CMK (cell line): ENCODE measurements around the gene DAPL1.

ENCODE experiments used
- DNase-seq: peaks from one replicate; pipeline ENCODE4 v3.0.0-alpha.2; 2010; ENCODE audit warnings: low read depth

DAPL1 gene, protein sequence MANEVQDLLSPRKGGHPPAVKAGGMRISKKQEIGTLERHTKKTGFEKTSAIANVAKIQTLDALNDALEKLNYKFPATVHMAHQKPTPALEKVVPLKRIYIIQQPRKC

DNA sequence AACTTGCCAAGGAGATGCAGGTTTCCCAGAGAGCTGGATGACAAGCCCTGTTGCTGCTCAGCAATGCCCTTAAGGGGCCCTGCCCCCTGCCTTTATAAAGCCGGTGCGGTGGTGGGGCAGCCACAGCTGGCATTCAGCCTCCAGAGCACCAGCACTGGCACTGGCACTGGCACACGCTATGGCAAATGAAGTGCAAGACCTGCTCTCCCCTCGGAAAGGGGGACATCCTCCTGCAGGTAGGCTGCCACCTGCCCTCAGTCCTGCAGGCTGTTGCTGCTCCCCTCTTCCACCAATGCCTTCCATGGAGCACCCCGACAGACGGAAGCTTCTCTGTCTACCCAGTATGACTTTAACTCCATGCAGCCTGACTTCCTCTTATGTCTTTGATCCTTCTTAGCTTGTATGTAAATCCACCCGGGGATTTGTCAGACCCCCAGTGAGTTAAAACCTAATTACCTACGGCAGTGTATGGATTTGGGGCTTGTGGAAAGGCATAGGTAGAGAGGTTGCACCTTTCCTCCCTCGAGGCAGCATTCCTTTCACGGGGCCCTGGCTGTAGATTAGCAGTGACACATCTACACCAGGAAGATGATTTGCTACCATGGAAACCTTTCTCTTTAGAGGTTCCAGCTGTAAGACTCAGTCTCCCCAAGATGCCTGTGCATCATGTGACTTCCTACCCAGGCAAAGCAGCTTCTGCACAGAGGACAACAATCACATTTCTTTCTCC is at the start of gene DAPL1:
Gene DAPL1 (plus strand): TSS at position 123 of the 730 bp plus-strand sequence. CDS start 56 bp downstream, at position 179.
- no peak for DNase-seq

DNA sequence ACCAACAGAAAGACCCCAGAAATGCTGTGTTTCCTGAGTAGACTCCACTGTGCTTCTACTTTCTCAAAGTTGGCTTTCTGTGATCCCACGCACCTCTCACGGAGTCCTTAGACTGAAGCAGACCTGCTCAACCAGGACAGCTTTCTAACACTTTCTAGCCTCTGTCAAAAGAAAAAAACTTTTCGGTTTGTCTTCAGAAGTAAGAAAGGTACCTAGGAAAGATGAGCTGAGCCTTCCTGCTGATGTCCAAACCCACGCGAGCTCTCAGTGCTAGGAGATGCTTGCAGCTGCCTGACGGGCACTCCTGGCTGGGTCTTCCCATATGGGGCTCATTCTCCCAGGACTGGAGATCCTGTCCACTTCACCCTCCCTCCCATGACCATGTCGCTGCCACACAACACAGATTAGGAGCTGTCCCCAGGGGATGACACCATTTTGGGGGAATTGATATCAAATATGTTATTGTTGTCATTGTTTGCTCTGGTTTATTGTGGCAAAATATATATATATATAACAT is 49.2 kb upstream of the DAPL1 start:
- DNase-seq: no peak

DNA sequence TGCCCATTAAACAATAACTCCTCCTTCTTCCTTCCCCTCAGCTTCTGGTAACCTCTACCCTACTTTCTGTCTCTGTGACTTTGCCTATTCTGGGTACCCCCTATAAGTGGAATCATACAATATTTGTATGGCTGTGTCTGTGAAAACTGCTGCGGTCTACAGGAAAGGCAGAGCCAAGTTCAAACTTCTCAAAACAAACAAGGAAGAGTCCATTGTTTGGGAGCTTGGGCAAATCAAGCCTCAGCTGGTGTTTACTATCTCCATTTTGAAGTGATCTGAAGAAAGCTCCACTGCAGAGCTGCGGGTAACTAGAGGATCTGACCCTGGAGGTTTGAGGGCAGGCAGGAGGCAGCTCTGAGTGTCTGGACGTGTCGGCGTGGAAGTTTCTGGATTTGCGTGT is 48.6 kb upstream of the DAPL1 start:
- no peak for DNase-seq

DNA sequence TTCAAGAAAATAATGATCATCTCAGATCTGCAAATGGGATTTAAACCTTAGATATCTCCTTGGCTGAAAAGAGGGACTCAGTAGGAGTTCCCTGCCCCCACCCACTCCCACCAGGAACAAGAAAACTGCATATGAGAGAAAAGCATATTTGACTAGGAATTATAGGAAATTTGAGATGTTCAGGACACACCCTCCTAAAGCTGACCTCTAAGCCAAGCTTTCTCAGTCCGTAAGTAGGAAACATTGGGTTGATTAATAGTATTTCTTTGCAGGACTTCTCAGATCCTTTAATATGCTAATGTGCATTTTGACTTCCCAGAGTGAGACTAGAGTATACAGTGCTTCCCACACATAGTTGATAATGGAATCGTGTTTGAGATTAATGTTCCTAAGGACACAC is 47.8 kb upstream of the DAPL1 start:
- no peak for DNase-seq

DNA sequence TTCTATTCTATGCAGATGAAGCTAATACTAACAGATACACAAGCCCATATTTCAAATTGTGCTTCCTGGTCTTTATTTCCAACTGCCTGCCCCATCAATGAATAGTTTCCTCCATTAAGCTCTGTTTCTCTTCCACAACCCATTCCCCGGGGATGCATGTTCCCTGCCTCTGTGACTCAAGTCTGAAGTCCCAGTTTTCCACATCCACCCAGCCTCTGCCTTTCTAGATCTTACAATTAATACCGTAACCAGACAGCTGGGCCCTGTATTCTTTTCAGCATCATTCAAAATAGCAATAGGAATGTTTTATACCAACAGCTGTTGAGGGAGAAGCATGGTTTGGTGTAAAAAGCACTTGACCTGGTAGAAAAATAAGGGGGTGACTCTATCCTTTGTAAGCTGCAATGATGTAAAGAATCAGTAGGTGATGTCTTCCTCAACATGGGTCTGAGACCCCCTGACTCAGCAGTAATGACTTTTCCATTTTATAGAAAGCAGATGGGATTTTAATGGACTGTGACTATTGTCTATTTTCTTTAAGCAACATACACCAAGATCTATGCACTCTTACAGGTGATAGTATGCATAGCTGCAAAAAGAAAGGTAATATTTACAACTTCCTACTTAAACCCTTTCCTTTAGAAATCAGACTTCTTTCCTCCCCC is 46.1 kb upstream of the DAPL1 start:
- DNase-seq: no peak

DNA sequence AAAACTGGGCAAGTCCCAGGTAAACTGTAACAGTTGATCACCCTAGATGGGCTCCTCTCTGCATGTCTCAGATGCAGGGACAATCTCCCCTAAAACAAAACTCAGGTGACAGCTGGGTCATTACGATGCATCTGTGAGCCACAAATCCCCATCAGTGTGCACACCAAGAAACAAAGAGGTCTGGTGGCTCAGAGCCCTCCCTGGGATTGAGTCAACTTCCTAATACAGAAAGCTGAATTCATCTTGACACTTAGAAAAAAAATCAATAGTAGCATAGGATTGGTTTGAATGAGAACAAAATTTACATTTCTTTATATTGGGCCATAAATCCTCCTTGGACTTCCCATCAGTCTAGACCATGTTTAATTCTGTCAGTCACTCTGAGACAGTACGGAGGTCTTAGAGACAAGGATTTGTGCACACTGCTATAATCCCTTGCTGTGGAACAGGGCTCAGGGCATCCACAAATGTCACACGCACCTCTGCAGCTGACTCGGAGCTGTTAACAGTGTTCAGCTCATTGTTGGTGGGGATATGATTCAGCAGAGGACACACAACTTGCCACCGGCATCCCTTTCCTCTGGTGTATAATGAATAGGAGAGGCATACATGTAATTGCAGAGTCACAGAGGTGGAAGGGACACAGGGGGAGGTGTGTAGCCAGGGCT is 44.5 kb upstream of the DAPL1 start:
- DNase-seq: no peak

DNA sequence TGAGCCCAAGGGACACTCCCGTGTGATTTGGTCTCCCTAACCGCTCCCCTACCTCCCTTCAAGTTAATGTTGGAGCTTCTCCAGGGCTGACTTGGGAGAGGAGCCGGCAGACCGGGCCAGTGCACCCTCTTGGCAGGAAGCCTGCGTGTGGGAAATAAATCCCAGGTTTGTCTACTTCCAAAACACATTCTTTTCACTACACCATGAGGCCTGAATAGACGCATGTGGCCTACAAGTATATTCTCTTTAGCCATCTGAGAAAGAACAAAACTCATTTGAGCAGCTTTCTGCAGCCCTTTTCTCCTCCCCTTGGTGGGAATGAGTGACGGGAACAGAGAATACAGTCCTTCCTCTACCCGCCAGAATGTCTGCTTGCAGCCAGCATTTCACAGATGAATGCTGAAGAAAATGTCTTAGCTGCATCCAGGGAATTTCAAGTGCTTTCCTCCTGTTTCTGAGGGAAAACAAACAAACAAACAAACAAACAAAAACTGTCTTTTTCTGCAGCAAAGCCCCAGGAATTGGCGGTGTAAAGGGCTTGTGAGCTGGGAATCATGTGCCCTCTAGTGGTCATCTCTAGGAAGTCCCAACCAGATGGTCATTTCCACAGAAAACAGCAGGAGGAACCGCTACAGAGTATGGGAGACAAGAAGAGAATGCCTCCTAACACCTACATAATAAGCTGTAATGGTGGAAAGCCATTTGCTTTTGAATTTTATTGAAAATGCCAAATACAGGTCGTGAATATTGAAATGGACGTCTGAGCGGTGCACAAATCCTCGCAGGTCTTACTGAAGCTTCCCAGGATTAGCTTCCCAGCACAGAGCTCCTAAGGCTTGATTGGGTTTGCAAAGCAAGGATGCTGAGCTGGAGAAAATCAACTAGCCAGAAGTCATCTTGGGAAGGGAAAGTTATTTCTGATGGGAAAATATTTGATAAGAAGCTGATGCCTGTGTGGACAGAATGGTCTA is 41.2 kb upstream of the DAPL1 start:
- peak; percentile 34 for DNase-seq

DNA sequence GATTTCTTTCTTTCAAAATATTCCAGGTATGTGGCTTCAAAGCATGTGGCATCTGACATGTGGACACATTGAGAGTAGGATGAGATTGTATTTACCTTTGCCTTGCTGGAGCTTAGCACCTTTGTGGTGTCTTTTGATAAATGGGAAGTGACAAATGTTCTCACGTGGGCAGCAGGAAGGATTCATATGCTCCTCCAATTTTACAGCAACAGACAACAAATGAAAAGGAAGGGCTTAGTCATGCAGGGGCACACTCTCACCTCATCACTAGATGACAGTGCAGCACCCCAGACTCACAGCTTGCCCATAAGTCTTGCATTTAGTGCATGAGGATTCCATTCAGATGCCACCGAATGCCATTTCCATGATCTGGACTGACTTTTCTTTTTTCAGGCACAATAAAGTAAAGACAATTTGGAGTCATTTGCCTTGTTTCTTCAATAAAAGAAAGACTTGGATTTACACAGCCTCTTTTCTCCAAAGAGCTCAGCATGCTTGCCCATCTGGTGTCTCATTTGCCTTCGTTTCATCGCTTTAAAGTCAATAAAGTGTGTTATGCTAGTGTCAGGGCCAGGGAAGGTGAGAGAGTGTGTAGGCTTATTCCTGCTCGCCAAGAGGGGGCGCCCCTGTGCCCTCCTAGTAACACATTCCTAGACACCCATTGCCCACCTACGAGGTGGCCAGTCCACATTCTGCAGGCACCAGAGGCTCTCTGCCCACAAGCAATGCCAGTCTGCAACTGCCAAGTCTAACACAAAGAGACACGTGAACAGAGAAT is 39.6 kb upstream of the DAPL1 start:
- no peak for DNase-seq

DNA sequence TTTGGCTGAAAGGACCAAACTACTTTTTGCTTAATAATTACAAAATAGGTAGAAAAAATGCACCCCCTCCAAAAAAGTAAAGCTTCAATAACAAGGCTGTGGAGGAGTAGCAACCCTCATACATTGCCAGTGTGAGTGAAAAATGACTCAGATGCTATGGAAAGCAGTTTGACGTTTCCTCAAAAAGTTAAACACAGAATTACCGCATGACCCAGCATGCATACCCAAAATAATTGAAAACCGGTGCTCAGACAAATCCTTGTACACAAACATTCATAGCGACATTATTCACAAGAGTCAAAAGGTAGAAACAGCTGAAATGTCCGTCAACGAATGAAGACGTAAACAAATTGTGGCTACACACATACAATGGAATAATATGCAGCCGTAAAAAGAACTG is 38.8 kb upstream of the DAPL1 start:
- DNase-seq: no peak

DNA sequence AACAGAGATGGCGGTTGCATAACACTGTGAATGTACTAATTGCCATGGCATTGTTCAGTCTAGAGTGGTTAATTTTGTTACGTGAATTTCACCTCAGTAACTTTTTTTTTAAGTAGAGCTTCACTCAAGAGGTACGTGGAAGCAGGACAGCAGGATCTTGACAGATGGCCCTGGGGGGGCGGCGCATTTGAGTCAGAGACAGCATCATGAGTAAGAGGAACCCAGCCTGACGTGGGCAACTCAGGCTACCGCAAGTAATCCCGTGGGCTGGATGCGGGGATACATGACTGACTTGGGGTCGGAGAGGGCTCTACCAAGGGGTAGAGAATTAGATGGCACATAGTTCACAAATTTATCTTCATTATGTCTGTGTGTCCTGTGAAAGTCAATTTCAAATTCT is 38.1 kb upstream of the DAPL1 start:
- DNase-seq: no peak

DNA sequence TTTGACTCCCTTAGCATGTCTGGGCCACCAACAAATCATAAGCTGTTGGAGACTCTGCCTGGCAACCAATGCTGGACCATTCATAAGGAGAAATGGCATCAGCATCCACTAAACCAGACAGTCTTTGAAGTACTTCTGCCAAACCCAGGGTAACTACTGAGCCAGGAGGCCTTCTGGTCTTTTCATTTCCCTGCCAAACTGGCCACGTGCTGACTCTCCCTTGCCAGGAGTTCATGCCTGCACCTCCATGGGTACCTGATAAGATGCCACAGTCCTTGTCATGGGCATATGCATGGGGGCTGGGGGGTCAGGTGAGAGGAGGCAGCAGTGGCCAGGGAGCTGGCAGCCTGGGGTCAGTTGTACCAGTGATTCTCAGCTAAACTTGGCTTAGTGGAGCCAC is 34.2 kb upstream of the DAPL1 start:
- DNase-seq: no peak

DNA sequence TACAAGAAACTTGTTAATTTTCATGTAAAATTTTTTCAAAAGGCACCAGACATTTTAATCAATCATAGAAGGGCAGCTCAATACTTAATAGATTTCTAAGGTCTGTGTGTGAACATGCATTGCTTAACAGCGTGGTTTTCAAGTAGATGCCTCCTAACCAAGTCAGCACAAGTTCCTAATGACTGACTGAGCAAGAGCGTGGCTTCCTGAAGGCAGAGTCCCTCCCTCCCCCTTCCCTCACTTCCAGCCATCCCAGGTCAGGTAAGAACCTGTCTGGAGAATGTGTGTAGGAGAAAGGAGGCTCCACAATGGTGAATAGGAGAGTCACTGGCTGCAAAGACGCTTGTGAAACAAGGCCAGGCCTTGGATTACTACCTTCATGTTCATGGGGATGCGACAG is 33.5 kb upstream of the DAPL1 start:
- no peak for DNase-seq

DNA sequence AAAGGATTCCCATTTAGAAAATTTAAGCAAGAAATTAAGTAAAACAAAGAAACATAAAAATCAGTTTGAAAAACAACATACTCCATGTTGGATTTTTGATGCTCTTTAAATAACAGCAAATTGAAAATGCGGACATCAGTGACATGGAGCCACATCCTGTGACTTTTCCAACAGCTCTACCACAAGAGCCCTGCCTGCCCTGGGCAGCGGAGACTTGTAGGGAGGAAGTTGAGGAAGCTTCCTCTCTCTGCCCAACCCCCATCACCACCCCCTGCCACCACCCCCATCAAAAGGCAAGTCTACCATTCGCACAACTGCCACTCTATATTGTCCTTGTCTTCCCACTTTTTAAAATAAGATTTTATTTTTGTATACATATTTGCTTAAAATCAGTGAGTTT is 32.8 kb upstream of the DAPL1 start:
- no peak for DNase-seq

DNA sequence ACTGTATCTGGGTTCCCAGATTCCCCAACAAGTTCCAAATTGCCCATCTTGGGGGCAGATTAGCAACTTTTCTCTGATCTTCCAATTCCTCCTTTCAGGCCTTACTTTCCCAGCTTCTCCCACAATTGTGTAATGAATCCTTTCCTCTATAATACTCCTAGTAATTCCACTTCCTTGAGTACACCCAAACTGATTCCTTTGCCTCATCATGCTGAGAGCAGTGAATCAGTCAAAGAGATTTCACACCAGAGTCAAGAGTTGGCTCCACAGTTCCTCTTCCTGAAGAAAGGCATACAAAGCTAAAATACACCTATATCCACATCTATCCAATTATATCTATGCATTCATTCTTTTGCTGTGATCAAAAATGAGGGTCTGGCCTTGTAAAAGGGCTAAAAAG is 28.6 kb upstream of the DAPL1 start:
- DNase-seq: no peak

DNA sequence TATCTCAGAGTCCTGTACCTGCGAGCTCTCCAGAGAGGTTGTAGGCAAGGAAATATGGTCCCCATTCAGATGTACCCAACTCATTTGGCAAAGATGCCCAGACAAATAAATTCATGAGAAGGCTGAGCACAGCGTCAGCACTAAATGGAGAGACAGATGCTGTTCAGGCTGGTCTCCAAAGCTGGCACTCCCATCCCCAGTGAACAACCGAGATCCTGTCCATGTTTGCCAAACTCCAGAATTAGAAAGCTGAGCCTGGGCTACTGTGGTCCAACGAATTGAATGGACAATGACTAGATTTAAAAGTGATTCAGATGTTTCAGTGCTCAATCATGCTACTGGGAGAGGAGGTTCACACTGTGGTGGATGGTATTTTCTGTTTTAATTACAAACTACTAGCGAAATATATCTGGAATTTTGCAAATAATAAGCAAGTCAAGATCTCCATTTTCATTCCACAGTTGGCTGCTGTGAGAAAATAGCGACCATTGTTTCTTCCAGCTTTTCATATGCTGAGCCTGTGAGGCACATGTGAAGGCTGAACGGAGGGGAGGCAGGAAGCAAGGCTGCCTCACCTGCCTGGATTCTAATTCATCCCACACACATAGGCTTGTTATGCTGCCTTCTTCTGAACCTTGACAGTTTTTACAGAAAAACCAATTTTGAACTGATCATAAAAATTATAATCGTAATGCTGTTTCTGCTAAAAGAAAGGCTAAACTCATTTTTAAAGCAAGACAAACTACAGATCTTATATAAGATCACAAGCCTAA is 22.6 kb upstream of the DAPL1 start:
- DNase-seq: no peak

DNA sequence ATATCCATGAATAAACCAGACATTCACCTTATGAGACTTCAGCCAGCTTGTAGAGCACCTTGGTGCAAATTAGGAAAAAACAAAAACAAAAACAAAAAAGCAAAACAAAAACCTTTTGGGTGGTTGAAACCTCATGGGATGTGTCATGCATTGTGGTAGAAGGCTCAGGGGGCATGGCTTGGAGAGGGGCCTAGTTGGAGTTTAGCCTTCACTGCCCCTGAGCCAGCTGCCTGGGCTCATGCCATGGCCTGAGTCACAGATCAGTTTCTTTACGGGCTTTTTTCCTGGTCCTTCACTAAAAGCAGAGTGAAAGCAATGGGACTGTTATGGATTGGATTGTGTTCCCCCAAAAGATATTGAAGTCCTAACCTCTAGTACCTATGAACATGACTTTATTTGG is 22.0 kb upstream of the DAPL1 start:
- DNase-seq: no peak

DNA sequence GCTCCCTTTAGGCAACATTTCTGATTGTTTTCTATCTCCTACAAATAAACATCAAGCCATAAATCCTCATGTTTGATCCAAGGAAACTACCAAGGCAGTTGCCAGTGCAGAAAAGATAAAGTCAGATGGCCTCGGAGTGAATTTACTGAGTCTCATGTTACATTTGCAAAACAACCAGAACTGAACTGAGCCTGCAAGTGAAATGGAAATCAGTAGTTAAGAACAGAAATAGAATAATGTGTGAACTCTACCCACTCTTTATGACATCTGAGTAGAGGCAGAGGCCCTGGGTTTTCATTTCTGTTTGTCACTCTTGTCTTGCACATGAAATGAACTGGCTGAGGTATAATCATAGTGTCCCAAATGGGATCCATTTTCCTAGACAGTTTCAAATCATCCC is 20.4 kb upstream of the DAPL1 start:
- no peak for DNase-seq

DNA sequence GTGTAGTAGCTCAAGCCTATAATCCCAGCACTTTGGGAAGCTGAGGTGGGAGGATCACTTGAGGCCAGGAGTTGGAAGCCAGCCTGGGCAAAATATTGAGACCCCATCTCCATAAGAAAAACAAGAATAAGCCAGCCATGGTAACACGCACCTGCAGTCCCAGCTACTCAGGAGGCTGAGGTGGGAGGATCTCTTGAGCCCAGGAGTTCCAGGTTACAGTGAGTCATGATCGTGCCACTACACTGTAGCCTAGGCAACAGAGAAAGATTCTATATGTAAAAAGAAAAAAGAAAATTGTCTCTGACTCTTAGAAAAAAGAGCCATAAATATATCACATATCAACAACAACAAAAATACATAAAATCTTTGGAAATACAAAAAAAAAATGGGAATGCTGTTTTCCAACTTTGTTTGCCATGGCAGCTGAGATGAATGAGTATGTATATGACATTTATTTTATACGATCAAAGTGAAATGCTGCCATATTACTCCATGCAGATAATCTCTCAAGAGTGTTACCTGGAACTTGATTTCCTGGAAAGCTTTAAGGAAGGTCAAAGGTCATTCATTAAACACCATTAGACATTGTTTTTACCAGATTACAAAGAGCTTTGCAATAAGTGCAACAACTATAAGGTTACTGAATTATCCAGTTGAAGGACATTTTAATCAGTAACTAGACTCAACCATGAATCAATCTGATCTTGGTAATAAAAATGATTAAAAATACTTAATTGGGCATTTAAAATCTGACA is 19.7 kb upstream of the DAPL1 start:
- DNase-seq: no peak

DNA sequence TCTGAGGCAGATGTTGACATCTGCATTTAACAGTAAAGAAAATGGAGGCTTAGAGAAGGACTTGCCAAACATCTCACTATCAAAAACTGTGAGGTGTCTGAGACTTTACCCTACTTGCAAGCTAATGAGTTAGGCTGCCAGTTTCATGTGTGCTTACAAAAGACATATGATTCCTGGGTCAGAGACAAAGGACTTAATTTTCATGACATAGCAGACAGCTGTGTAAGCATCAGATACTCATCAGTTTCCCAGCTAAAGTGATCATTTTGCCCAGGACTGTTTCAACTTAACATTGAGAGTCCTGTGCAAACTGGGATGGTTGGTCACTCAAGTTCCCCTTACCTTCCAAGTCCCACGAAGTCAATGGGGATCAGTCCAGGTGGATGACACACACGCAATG is 18.9 kb upstream of the DAPL1 start:
- no peak for DNase-seq
